Measurements from ENCODE around the gene UBALD1. TPM values are rescaled to one million over a fixed set of nuclear protein-coding genes. Genes with fewer than 3 reads are reported as not detected.

Gene UBALD1
- total RNA-seq, 1 donor from 2014 or later: 27.2 TPM

Other genes starting within 250 kb of the UBALD1 start
- gene VASN, start 243.0 kb downstream of the UBALD1 start, total RNA-seq: 13.4 TPM
- gene CORO7, start 198.3 kb downstream of the UBALD1 start, total RNA-seq: 43.8 TPM
- 73.1 TPM for gene DNAJA3, start 189.0 kb downstream of the UBALD1 start, total RNA-seq
- 54.5 TPM for gene NMRAL1, start 140.3 kb downstream of the UBALD1 start, total RNA-seq
- gene HMOX2, start 138.5 kb downstream of the UBALD1 start, total RNA-seq: 44.2 TPM
- gene CDIP1, start 76.1 kb downstream of the UBALD1 start, total RNA-seq: 32.4 TPM
- not detected for gene C16orf96, start 58.5 kb downstream of the UBALD1 start, total RNA-seq
- 104 TPM for gene MGRN1, start 9.9 kb upstream of the UBALD1 start, total RNA-seq
- 33.1 TPM for gene NUDT16L1, start 78.7 kb upstream of the UBALD1 start, total RNA-seq
- gene ANKS3, start 119.4 kb upstream of the UBALD1 start, total RNA-seq: 35.3 TPM
- 0.91 TPM for gene DNAAF8, start 119.6 kb upstream of the UBALD1 start, total RNA-seq
- gene ZNF500, start 152.3 kb upstream of the UBALD1 start, total RNA-seq: 22.5 TPM
- gene SEPTIN12, start 173.5 kb upstream of the UBALD1 start, total RNA-seq: not detected
- 225 TPM for gene SMIM22, start 180.5 kb upstream of the UBALD1 start, total RNA-seq
- gene ROGDI, start 187.7 kb upstream of the UBALD1 start, total RNA-seq: 35.5 TPM
- 120 TPM for gene GLYR1, start 232.4 kb upstream of the UBALD1 start, total RNA-seq
- gene UBN1, start 232.6 kb upstream of the UBALD1 start, total RNA-seq: 33.2 TPM